GM18505 (cell line): Measurements from ENCODE around the gene TFF3.

ENCODE experiments used
- ATAC-seq: cut with Tn5 transposase; IDR thresholded peaks from one replicate; pipeline ENCODE4 v1.9.1; 2021; ENCODE audit not compliant: unreplicated experiment
- POLR2A ChIP-seq: IDR thresholded peaks from 4 replicates; pipeline ENCODE4 v1.6.1; 2011; ENCODE audit warnings: borderline replicate concordance; ENCODE audit not compliant: insufficient read depth, insufficient read length; ENCODE audit errors: extremely low read depth

Gene TFF3

GRCh38 chr21:42321845-42322244, 6.6 kb upstream of the TFF3 start:
- no peak for TF ChIP-seq POLR2A
- no peak for ATAC-seq

DNA sequence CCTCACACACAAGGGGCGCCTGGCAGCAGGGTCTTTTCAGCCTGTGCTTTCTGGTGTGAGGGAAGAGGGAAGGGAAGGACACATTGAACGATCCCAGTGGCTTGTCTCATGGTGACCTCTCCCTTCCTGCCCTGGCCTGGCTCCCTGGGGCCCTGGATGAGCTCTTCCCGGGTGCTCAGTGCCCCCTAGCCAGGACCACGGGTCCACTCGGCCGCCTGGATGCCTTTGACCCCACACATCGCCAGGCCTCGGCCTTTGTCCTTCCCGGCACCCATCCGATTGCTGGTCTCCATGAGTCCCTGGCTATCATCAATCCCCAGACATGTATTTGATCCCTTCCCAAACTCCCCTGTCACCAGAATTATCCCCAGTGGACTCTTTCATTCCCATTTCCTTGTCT, 6.0 kb upstream of the TFF3 start:
- no peak for TF ChIP-seq POLR2A
- no peak for ATAC-seq

- ATAC-seq = no peak
- no peak for TF ChIP-seq POLR2A
Measured at GRCh38 chr21:42320791-42321190, 5.6 kb upstream of the TFF3 start.

DNA sequence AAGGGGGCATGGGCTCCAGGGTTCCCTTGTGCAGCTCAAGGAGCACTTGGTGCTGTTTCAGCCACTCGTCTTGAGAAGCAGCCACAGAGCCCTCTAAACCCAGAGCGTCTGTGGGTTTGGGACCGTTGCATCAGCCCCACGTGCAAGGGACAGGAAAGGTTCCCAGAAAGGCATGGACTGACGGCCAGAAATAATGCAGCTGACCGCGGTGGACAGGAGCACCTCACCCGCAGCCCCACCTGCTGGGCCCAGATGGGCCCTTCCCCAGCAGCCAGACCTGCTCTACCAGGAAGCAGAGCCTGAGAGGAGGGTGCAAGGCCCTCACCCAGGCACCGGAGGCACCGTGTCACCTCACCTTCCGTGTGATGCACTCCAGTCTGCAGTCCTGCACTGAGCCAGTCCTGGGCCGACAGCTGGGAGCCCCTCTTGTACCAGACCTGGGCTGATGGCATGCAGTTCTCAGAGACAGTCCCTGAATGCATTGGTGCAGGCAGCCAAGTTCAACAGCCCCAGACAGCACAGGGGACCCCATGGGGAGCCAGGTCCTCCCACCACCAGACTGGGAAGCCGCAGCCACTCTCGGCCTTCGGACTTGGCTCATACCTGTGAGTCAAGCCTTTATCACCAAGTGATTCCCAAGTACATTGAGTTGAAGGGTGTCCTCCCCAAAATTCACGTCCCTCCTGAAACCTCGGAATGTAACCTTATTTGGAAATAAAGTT, 4.8 kb upstream of the TFF3 start:
- no peak for TF ChIP-seq POLR2A
- ATAC-seq = no peak

DNA sequence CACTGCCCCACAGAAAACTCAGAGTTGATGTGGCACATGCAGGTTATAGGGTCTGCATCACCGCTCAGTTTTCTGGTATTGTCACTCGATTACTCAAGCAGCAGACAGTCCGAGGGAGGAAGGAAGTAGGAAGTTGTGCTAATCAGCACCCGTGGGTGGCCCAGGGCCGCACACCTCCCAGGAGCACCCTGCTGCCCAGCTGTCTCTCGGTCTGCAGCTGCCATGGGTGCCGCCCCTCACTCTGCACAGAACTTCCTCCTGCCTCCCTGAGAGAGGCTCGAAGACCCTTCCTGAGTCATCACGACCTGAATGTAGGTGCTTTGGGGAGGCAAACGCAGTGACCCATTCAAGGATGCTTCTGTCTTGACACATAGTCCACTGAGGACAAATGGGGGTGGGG, 4.2 kb upstream of the TFF3 start:
- no peak for ATAC-seq
- TF ChIP-seq POLR2A = no peak

DNA sequence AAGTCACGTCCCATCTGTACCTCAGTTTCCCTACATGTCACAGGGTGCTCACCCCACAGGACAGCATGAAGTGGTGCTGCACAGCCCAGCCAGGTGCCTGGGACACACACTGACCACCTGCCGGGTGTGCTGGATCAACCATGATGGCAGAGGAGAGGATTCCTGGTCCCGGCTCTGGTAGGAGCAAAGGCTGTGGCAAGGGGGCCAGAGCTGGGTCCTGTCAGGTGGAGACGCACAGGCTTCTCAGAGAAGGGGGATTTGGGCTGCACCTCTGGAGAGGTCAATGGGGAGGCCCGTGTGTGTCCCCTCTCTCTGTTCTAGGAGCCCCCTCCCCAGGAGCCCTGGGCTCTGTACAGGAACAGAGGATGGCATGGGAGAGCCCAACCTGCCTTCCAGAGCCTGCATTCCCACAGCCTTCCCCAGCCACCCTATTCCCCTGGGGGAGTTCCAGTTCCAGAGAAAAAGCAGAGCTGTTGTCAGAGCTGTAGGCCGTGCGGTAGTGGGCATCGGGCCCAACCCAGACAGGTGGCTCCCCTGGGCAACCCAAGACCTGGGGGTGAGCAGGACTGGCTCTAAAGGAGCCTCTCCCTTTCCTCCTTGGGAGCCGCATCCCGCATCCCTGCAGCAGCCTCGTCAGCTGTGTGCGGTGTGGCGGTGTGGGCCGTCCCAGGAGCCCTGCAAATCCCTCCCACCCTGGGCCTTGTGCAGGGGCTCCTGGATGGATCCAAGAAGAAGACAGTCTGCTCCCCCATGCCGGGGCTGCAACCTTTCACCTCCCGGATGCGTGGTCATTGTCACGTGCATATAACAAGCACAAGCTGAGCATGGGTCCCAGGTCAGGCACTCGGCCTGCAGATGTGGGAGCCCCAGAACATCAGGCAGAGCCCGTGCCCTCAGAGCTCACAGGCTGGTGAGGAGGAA, 2.9 kb upstream of the TFF3 start:
- no peak for TF ChIP-seq POLR2A
- no peak for ATAC-seq

- TF ChIP-seq POLR2A = no peak
- ATAC-seq = no peak
Measured at GRCh38 chr21:42317341-42317741, 2.1 kb upstream of the TFF3 start.

DNA sequence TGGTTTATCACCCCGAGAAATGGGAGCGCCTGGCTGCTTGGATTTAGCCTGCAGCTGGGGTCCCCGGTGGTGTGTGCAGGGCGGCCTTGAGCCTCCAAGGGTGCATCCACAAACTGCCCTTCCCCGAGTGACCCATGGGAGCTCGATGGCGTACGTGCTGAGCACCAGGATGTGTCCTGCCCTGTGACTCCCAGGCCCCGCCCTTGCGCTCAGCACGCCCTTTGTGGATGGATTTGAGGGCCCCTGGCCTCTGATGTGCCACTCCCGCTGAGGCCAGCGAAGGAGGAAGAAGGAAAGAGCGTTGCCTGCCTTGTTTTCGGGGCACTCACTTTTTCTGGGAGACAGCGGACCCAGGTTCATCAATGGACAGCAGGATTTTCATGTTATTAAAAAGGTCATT, 1.7 kb upstream of the TFF3 start:
- no peak for ATAC-seq
- no peak for TF ChIP-seq POLR2A

DNA sequence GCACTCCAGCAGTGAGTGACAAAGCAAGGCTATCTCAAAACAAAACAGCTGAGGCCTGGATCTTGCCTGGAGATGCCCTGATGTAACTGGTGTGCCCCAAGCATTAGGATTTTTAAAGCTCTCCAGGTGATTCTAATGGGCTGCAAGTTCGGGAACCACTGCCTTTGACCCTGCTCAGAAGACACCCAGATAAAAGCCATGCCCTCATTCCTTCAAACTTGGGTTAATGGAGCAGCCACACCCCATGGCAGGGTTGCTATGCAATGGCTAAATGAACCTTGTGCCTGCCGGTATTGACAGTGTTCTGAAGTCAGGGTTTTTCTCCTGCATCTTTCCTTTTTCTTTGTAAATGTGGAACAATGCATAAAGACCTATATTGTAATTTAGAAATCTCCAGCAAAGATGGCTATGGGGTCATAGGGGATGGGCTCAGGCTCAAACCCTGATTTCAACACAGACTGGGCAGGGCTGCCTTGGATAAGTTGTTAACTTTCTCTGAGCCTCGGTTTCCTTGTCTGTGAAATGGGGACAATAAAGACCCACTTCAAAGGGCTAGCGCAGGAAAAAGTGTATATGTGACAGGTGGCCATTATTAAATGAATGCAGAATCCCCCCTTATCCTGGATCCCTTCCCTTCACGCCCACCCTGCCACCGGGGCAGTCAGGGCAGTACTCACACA, 453 bp downstream of the TFF3 start:
- no peak for ATAC-seq
- TF ChIP-seq POLR2A = no peak

DNA sequence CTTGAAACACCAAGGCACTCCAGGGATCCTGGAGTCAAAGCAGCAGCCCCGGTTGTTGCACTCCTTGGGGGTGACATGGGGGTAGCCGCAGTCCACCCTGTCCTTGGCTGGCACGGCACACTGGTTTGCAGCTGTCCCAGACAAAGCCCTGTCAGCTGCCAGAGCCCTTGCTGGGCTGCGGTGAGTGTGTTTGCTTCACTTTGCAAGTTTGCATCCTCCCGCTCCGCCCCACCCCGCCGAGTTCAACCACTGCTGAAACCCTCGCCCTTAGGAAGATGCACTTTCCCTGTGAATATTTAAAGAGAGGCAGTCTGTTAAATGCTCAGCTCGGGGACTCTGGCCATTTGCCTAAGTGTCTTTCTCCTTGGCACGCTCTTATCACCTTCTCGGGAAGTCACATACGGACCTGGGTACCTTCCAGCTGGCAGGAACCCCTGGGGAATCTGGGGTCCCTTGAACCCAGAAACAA, 1.7 kb downstream of the TFF3 start:
- no peak for ATAC-seq
- no peak for TF ChIP-seq POLR2A

- no peak for ATAC-seq
- no peak for TF ChIP-seq POLR2A
Measured at GRCh38 chr21:42312626-42313104, 2.5 kb downstream of the TFF3 start.

DNA sequence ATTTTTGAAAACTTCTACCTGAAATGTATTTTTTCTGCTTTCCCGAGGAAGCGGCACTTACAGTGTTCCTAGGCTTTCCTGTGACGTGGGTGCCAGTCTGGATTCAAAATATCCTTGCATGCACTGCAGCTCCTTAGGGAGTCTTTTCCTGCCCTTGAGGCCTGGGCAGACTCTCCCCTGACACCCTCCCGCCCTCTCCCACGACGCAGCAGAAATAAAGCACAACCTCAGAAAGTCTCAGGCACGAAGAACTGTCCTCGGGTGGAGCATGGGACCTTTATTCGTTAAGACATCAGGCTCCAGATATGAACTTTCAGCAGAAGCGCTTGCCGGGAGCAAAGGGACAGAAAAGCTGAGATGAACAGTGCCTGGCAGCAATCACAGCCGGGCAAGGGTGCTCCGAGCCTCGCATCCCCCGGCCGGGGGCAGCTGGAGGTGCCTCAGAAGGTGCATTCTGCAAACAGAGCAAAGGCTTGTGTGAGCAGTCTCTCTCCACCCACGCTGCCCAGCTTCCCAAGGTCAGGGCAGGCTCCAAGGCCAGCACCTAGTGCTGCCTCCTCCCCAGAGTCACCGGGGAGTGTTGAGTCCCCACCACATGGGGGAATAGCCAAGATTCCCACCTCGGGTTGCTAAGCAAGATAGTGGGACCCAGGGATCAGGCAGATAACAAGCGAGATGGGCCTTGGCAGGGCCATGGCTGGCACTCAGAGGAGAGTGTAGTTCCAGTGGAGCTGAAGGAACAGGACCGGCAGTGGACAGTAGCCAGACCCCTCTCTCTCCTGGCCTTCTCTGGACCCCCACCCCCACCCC, 3.2 kb downstream of the TFF3 start:
- ATAC-seq = no peak
- TF ChIP-seq POLR2A = no peak
